ENCODE data around the gene SPATA20.

DNA sequence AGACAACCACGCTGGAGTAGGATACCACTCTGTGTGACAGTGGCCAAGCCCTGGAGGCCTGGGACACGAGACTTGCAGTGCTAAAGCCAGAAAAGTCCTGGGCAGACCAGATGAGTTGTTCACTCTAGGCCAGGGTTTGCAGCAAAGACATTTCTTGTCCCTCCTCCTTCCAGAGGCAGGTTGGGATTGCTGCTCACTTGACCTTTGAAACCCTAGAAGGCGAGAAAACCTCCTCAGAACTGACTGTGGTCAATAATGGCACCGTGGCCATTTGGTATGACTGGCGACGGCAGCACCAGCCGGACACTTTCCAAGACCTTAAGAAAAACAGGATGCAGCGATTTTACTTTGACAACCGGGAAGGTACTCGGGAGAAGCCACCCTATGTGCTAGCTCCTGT, 24.2 kb upstream of the SPATA20 start:
- no peak for TF ChIP-seq POLR2A (IDR thresholded peaks at IDR 0.05)
- TF ChIP-seq, protein P1, sequence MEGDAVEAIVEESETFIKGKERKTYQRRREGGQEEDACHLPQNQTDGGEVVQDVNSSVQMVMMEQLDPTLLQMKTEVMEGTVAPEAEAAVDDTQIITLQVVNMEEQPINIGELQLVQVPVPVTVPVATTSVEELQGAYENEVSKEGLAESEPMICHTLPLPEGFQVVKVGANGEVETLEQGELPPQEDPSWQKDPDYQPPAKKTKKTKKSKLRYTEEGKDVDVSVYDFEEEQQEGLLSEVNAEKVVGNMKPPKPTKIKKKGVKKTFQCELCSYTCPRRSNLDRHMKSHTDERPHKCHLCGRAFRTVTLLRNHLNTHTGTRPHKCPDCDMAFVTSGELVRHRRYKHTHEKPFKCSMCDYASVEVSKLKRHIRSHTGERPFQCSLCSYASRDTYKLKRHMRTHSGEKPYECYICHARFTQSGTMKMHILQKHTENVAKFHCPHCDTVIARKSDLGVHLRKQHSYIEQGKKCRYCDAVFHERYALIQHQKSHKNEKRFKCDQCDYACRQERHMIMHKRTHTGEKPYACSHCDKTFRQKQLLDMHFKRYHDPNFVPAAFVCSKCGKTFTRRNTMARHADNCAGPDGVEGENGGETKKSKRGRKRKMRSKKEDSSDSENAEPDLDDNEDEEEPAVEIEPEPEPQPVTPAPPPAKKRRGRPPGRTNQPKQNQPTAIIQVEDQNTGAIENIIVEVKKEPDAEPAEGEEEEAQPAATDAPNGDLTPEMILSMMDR (IDR thresholded peaks at IDR 0.05): no peak

Measured in heart left ventricle (tissue), 13 donors.